ENCODE measurements around the gene PNMA8A.

GRCh38 chr19:46494146-46494940 is 23.0 kb upstream of the PNMA8A start:
- TF ChIP-seq POLR2AphosphoS2 (conservative IDR thresholded peaks at IDR 0.05; ENCODE audit: low read length) (no peak), POLR2A (IDR thresholded peaks at IDR 0.05; ENCODE audit: low read length) (no peak), TP53 (CRISPR knock-in tag; IDR thresholded peaks at IDR 0.05) (no peak), CEBPB (IDR thresholded peaks at IDR 0.05) (no peak), HMGXB4 (CRISPR knock-in tag; IDR thresholded peaks at IDR 0.05; ENCODE audit: borderline replicate concordance) (no peak), USF2 (IDR thresholded peaks at IDR 0.05) (no peak), CBX8 (IDR thresholded peaks at IDR 0.05) (no peak), CTCF (IDR thresholded peaks at IDR 0.05) (no peak), KDM5A (IDR thresholded peaks at IDR 0.05) (no peak)

Data from A549 (cell line).